K562 treated with DMSO at 1 percent for 48 hours (cell line): ENCODE results near the gene MCEE. TPM values are rescaled to one million over a fixed set of nuclear protein-coding genes. Genes with fewer than 3 reads are reported as not detected.

Experiments used
- total RNA-seq: library from RNA; unstranded; fragments of 300-600 nt; gene quantifications from 2 replicates; pipeline ENCODE4 v1.2.3, GENCODE V29; 2022; ENCODE audit warnings: low replicate concordance; ENCODE audit errors: extremely low read depth

Gene MCEE
- not detected in 2 replicates for total RNA-seq

DNA sequence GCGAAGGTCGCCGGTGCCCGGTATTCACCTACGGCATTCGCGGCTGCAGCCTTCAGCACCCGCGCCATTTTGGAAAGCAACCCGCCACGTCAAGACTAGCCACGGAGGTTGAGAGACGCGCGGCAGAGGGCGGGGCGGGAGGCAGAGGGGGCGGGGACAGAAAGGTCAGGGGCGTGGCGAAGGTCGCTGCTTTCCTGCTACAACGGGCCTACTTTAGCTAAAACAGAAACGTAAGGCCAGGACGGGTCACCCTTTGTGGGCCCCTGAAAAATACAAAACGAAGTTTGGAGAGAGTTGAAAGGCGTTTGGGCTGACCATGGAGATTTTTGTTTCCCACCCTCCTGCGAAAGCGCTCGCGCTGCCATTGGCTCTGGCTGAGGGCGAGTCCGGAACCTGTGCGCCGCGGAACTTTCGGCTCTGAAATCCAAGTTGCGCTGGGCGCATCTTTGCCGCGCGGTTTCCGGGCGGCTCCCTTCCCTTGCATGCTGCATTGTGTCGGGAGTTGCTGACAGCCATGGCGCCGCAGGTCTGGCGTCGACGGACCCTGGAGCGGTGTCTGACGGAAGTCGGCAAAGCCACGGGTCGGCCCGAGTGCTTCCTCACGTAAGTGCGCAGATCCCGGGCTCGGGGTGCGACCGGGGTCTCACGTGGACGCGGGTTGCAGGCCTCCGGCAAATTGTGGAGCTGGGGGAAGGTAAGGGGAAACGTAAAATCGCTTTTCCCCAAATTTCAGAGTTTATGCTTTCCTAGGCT is at the start of gene MCEE, which contains the start of gene MPHOSPH10:
Gene MCEE (minus strand): TSS at position 78 of the 753 bp plus-strand sequence. CDS start 10 bp downstream, at position 68.
Gene MPHOSPH10 (plus strand): TSS at position 483 of the 753 bp plus-strand sequence. CDS start 32 bp downstream, at position 515.

DNA sequence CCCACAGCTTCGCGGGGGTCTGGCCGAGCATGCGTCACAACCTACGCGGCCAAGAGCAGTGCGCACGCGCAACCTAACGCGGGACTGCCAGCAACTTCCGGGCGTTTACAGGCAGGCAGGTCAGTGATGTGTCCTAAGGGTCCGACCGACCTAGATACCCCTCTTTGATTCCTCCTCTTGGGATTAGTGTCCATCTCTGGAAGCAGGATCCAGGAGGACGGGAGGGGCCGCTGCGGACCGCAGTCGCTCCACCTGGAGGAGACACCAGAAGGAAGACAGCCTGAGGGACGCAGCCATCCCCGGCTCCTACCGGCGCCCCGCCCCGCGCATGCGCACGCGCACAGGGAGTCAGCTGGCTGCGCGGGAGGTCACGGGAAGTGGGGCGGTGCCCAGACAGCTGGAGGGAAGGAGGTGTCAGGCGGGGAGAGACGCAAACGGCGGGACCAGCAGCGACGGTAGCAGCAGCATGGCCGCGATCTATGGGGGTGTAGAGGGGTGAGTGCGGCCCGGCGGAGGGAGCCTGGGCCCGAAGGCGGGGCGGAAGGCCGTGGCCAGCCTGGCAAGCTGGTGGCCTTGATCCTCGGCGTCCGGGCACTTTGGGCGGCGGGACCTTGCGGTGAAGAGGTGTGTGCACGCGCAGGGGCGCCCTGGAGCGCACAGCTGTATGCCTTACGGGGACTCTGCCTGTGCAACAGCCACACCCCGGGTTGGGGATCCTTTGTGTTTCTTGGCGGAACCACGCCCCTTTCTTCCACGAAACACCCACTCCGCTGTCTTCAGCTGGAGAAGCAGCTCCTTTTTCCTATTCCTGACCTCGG is 61.6 kb downstream of the MCEE start, which contains the start of gene NAGK:
Gene NAGK (plus strand): TSS at position 431 of the 818 bp plus-strand sequence. CDS start 36 bp downstream, at position 467.

Other genes with a start within 250 kb of the MCEE start
- not detected in 2 replicates for gene VAX2, start 229.7 kb downstream of the MCEE start, total RNA-seq
- not detected in 2 replicates for gene ATP6V1B1, start 194.3 kb downstream of the MCEE start, total RNA-seq
- not detected in 2 replicates for gene ANKRD53, start 151.6 kb downstream of the MCEE start, total RNA-seq
- not detected in 2 replicates for gene TEX261, start 135.4 kb downstream of the MCEE start, total RNA-seq
- gene NAGK, start 61.6 kb downstream of the MCEE start, total RNA-seq, result not detected in 2 replicates
- not detected in 2 replicates for gene MPHOSPH10, start 405 bp upstream of the MCEE start, total RNA-seq
- gene PAIP2B, start 96.9 kb upstream of the MCEE start, total RNA-seq, result not detected in 2 replicates
- not detected in 2 replicates for gene ZNF638, start 201.6 kb upstream of the MCEE start, total RNA-seq